ENCODE results near the gene SREBF1. TPM values are rescaled to one million over a fixed set of nuclear protein-coding genes. Genes with fewer than 3 reads are reported as not detected.
A peak's percentile ranks its signal among the peaks of the same experiment; 100 is the strongest.

SREBF1 gene
- total and polyA plus RNA-seq, 7 experiments from 2014 or later = 22.4 to 281 (median 41.3) TPM

- ChIA-PET POLR2A (no interaction called here), CTCF (interaction anchor here (0.6 kb wide), 1 partner anchor 216 kb away, joined by 3 read pairs; no protein-coding TSS in a partner anchor)
- no peaks in the 10 kb centered on the region for H3K9me3 Mint-ChIP-seq
- no peak for DNase-seq
- no peaks in the 10 kb centered on the region for H3K27me3 ChIP-seq (ENCODE audit: control insufficient read depth in 2 of 2, insufficient read depth in 2 of 2, low read length in 2 of 2)
- no peak for ATAC-seq
- no peaks in the 10 kb centered on the region for H3K9me3 ChIP-seq (ENCODE audit: control insufficient read depth in 2 of 3, low read length in 3 of 3)
- intact Hi-C loops (cut with micrococcal nuclease) = no loop called here
- H3K36me3 Mint-ChIP-seq = peaks cover 0 to 61% (median 26%) of the 10 kb centered on the region in 5 donors
- H3K4me1 Mint-ChIP-seq = peaks cover 0 to 3% (median 0%) of the 10 kb centered on the region in 7 donors
- H3K27ac ChIP-seq (ENCODE audit: low read depth, low read length) = no peak overlapping the region
- peaks cover 0 to 96% (median 17%) of the 10 kb centered on the region in 3 experiments for H3K36me3 ChIP-seq (ENCODE audit: control insufficient read depth in 2 of 3, insufficient read depth in 3 of 3, low read length in 3 of 3)
- H3K27ac Mint-ChIP-seq = no peak overlapping the region
- no peak overlapping the region for H3K4me3 Mint-ChIP-seq
- H3K4me1 ChIP-seq (ENCODE audit: control insufficient read depth in 2 of 2, insufficient read depth in 2 of 2, low read length in 2 of 2) = no peaks in the 10 kb centered on the region
- H3K4me3 ChIP-seq (ENCODE audit: low read length) = no peak overlapping the region
- H3K27me3 Mint-ChIP-seq = no peaks in the 10 kb centered on the region
Measured at GRCh38 chr17:17880577-17881196, 43.9 kb upstream of the SREBF1 start.

GRCh38 chr17:17877529-17878358 lies 41.0 kb upstream of the SREBF1 start:
- POLR2A ChIA-PET = interaction anchor here (0.7 kb wide), 1 partner anchor 8 kb away, joined by 3 read pairs; no protein-coding TSS in a partner anchor
- Histone ChIP-seq H3K27me3 (ENCODE audit: control insufficient read depth in 2 of 2, insufficient read depth in 2 of 2, low read length in 2 of 2) (no peaks in the 10 kb centered on the region), H3K4me3 (ENCODE audit: low read length) (no peak overlapping the region), H3K4me1 (ENCODE audit: control insufficient read depth in 2 of 2, insufficient read depth in 2 of 2, low read length in 2 of 2) (no peaks in the 10 kb centered on the region), H3K27ac (ENCODE audit: low read depth, low read length) (no peak overlapping the region), H3K36me3 (ENCODE audit: control insufficient read depth in 2 of 3, insufficient read depth in 3 of 3, low read length in 3 of 3) (peaks cover 0 to 84% (median 6%) of the 10 kb centered on the region in 3 experiments), H3K9me3 (ENCODE audit: control insufficient read depth in 2 of 3, low read length in 3 of 3) (no peaks in the 10 kb centered on the region)
- H3K9me3 Mint-ChIP-seq = no peaks in the 10 kb centered on the region
- DNase-seq = no peak
- H3K27me3 Mint-ChIP-seq = no peaks in the 10 kb centered on the region
- H3K4me1 Mint-ChIP-seq = peaks cover 0 to 2% (median 0%) of the 10 kb centered on the region in 7 donors
- no peak for ATAC-seq
- intact Hi-C loops (cut with micrococcal nuclease) = no loop called here
- peaks cover 0 to 49% (median 23%) of the 10 kb centered on the region in 5 donors for H3K36me3 Mint-ChIP-seq
- H3K27ac Mint-ChIP-seq = peak overlapping the region in 1 of 9 donors; percentile 26
- CTCF ChIA-PET = interaction anchor here (1.0 to 1.4 kb wide), 2 partner anchors 18 to 65 kb away, joined by 3 to 4 read pairs; no protein-coding TSS in a partner anchor
- H3K4me3 Mint-ChIP-seq = no peak overlapping the region

GRCh38 chr17:17876959-17877528 lies 40.3 kb upstream of the SREBF1 start:
- POLR2A ChIA-PET = interaction anchor here (0.7 to 0.8 kb wide), 2 partner anchors 9 to 11 kb away, joined by 3 to 4 read pairs; no protein-coding TSS in a partner anchor
- Histone ChIP-seq H3K4me3 (ENCODE audit: low read length) (no peak overlapping the region), H3K9me3 (ENCODE audit: control insufficient read depth in 2 of 3, low read length in 3 of 3) (no peaks in the 10 kb centered on the region), H3K4me1 (ENCODE audit: control insufficient read depth in 2 of 2, insufficient read depth in 2 of 2, low read length in 2 of 2) (no peaks in the 10 kb centered on the region), H3K27ac (ENCODE audit: low read depth, low read length) (no peak overlapping the region), H3K27me3 (ENCODE audit: control insufficient read depth in 2 of 2, insufficient read depth in 2 of 2, low read length in 2 of 2) (no peaks in the 10 kb centered on the region), H3K36me3 (ENCODE audit: control insufficient read depth in 2 of 3, insufficient read depth in 3 of 3, low read length in 3 of 3) (peaks cover 0 to 82% (median 6%) of the 10 kb centered on the region in 3 experiments)
- peaks cover 0 to 2% (median 0%) of the 10 kb centered on the region in 7 donors for H3K4me1 Mint-ChIP-seq
- H3K4me3 Mint-ChIP-seq = no peak overlapping the region
- ATAC-seq (no peak), DNase-seq (no peak)
- intact Hi-C loops (cut with micrococcal nuclease) = no loop called here
- peaks cover 0 to 44% (median 23%) of the 10 kb centered on the region in 5 donors for H3K36me3 Mint-ChIP-seq
- no peaks in the 10 kb centered on the region for H3K9me3 Mint-ChIP-seq
- CTCF ChIA-PET = interaction anchor here (1.4 kb wide), 1 partner anchor 17 kb away, joined by 4 read pairs; no protein-coding TSS in a partner anchor
- peak overlapping the region in 1 of 9 donors; percentile 26 for H3K27ac Mint-ChIP-seq
- no peaks in the 10 kb centered on the region for H3K27me3 Mint-ChIP-seq

GRCh38 chr17:17874478-17874877 lies 37.7 kb upstream of the SREBF1 start:
- CTCF ChIA-PET = interaction anchor here (1.1 kb wide), 1 partner anchor 9 kb away, joined by 3 read pairs; no protein-coding TSS in a partner anchor
- no peaks in the 10 kb centered on the region for H3K9me3 ChIP-seq (ENCODE audit: control insufficient read depth in 2 of 3, low read length in 3 of 3)
- H3K27ac ChIP-seq (ENCODE audit: low read depth, low read length) = no peak overlapping the region
- Mint-ChIP-seq H3K27ac (peak overlapping the region in 1 of 9 donors; percentile 74), H3K4me3 (no peak overlapping the region), H3K4me1 (peaks cover 0 to 2% (median 0%) of the 10 kb centered on the region in 7 donors), H3K36me3 (peaks cover 0 to 29% (median 21%) of the 10 kb centered on the region in 5 donors), H3K27me3 (no peaks in the 10 kb centered on the region), H3K9me3 (no peaks in the 10 kb centered on the region)
- intact Hi-C loops (cut with micrococcal nuclease) = no loop called here
- ATAC-seq (no peak), DNase-seq (no peak)
- POLR2A ChIA-PET = no interaction called here
- no peak overlapping the region for H3K4me3 ChIP-seq (ENCODE audit: low read length)
- H3K4me1 ChIP-seq (ENCODE audit: control insufficient read depth in 2 of 2, insufficient read depth in 2 of 2, low read length in 2 of 2) = no peaks in the 10 kb centered on the region
- no peaks in the 10 kb centered on the region for H3K27me3 ChIP-seq (ENCODE audit: control insufficient read depth in 2 of 2, insufficient read depth in 2 of 2, low read length in 2 of 2)
- peaks cover 0 to 68% (median 6%) of the 10 kb centered on the region in 3 experiments for H3K36me3 ChIP-seq (ENCODE audit: control insufficient read depth in 2 of 3, insufficient read depth in 3 of 3, low read length in 3 of 3)

GRCh38 chr17:17873450-17873991 lies 36.7 kb upstream of the SREBF1 start:
- intact Hi-C loops (cut with micrococcal nuclease) = no loop called here
- Mint-ChIP-seq H3K27me3 (no peaks in the 10 kb centered on the region), H3K9me3 (no peaks in the 10 kb centered on the region), H3K27ac (peak overlapping the region in 1 of 9 donors; percentile 36), H3K4me1 (peaks cover 0 to 2% (median 0%) of the 10 kb centered on the region in 7 donors), H3K4me3 (no peak overlapping the region), H3K36me3 (peaks cover 0 to 32% (median 18%) of the 10 kb centered on the region in 5 donors)
- H3K9me3 ChIP-seq (ENCODE audit: control insufficient read depth in 2 of 3, low read length in 3 of 3) = no peaks in the 10 kb centered on the region
- H3K27ac ChIP-seq (ENCODE audit: low read depth, low read length) = no peak overlapping the region
- DNase-seq = no peak
- no peaks in the 10 kb centered on the region for H3K27me3 ChIP-seq (ENCODE audit: control insufficient read depth in 2 of 2, insufficient read depth in 2 of 2, low read length in 2 of 2)
- ChIA-PET POLR2A (no interaction called here), CTCF (no interaction called here)
- no peak overlapping the region for H3K4me3 ChIP-seq (ENCODE audit: low read length)
- H3K36me3 ChIP-seq (ENCODE audit: control insufficient read depth in 2 of 3, insufficient read depth in 3 of 3, low read length in 3 of 3) = peaks cover 0 to 67% (median 9%) of the 10 kb centered on the region in 3 experiments
- no peak for ATAC-seq
- H3K4me1 ChIP-seq (ENCODE audit: control insufficient read depth in 2 of 2, insufficient read depth in 2 of 2, low read length in 2 of 2) = no peaks in the 10 kb centered on the region

- peaks cover 0 to 27% (median 18%) of the 10 kb centered on the region in 5 donors for H3K36me3 Mint-ChIP-seq
- H3K4me1 ChIP-seq (ENCODE audit: control insufficient read depth in 2 of 2, insufficient read depth in 2 of 2, low read length in 2 of 2) = no peaks in the 10 kb centered on the region
- peak overlapping the region in 4 of 9 donors; percentile 17 to 51 (median 30) for H3K27ac Mint-ChIP-seq
Measured at GRCh38 chr17:17872547-17873345, 36.0 kb upstream of the SREBF1 start.

More at GRCh38 chr17:17872547-17873345, 36.0 kb upstream of the SREBF1 start:
- ATAC-seq (no peak), DNase-seq (no peak)
- ChIA-PET CTCF (no interaction called here), POLR2A (no interaction called here)
- H3K27ac ChIP-seq (ENCODE audit: low read depth, low read length) = no peak overlapping the region
- no peak overlapping the region for H3K4me3 Mint-ChIP-seq
- peaks cover 0 to 2% (median 0%) of the 10 kb centered on the region in 7 donors for H3K4me1 Mint-ChIP-seq
- H3K9me3 ChIP-seq (ENCODE audit: control insufficient read depth in 2 of 3, low read length in 3 of 3) = no peaks in the 10 kb centered on the region
- peaks cover 0 to 67% (median 5%) of the 10 kb centered on the region in 3 experiments for H3K36me3 ChIP-seq (ENCODE audit: control insufficient read depth in 2 of 3, insufficient read depth in 3 of 3, low read length in 3 of 3)
- H3K27me3 ChIP-seq (ENCODE audit: control insufficient read depth in 2 of 2, insufficient read depth in 2 of 2, low read length in 2 of 2) = no peaks in the 10 kb centered on the region
- intact Hi-C loops (cut with micrococcal nuclease) = no loop called here
- H3K4me3 ChIP-seq (ENCODE audit: low read length) = no peak overlapping the region
- no peaks in the 10 kb centered on the region for H3K9me3 Mint-ChIP-seq
- no peaks in the 10 kb centered on the region for H3K27me3 Mint-ChIP-seq

All from naive thymus-derived CD4-positive, alpha-beta T cell (primary cell).